ENCODE data around the gene PHLPP1. TPM values are rescaled to one million over a fixed set of nuclear protein-coding genes. Genes with fewer than 3 reads are reported as not detected.

The PHLPP1 gene
- total and polyA plus RNA-seq, 9 of the 15 experiments (the other 6 are each of a cell fraction or from before 2014, with no cell fraction given) = 0.56 to 9.0 (median 4.5) TPM

DNA sequence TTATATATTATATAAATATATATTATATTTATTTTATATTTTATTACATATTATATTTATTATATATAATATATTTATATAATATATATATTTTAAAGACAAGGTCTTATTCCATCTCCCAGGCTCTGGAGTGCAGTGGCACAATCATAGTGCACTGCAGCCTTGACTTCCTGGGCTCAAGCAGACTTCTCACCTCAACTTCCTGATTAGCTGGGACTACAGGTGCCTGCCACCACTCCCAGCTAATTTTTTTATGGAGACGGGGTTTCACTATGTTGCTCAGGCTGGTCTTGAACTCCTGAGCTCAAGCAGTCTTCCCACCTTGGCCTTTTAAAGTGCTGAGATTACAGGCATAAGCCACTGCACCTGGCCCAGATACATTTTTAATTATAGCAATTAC lies 110.0 kb downstream of the PHLPP1 start:
- no TSS peak for BruUV-seq (replicated peaks)
- Histone ChIP-seq H3K9ac (ENCODE audit: insufficient read depth in 1 of 2, low read depth in 2 of 2, low read length in 2 of 2) (no peak overlapping the region), H3K4me2 (ENCODE audit: insufficient read depth, low read length) (no peak overlapping the region), H3K4me1 (replicated peaks in 1 of 2; ENCODE audit: control insufficient read depth in 2 of 2, insufficient read depth in 2 of 2, low read length in 2 of 2) (peaks cover 0 to 7% of the 10 kb centered on the region in 2 experiments; a peak in 3 of 5 replicates), H3K79me2 (ENCODE audit: control insufficient read depth, insufficient read depth, low read length) (no peaks in the 10 kb centered on the region; the same call in 2 of the 3 replicates), H3K27me3 (ENCODE audit: control insufficient read depth in 2 of 2, insufficient read depth in 2 of 2, low read length in 2 of 2) (no peaks in the 10 kb centered on the region), H3K36me3 (ENCODE audit: control insufficient read depth, insufficient read depth, low read length) (peaks cover 1% of the 10 kb centered on the region; the same call in 1 of the 3 replicates), H4K20me1 (replicated peaks; ENCODE audit: control insufficient read depth, insufficient read depth, low read length) (no peaks in the 10 kb centered on the region), H3K9me1 (ENCODE audit: control insufficient read depth, insufficient read depth, low read length) (no peaks in the 10 kb centered on the region), H3K9me3 (replicated peaks; ENCODE audit: control insufficient read depth, insufficient read depth, low read depth, low read length) (no peaks in the 10 kb centered on the region), H2AFZ (ENCODE audit: low read depth, low read length) (no peak overlapping the region), H3K4me3 (no peak overlapping the region), H3K27ac (ENCODE audit: extremely low read depth, low read depth, low read length) (no peak overlapping the region)
- no peak for ATAC-seq
- 89% methylated on average over 1 of the region's 1 CpG for WGBS (ENCODE audit: insufficient coverage, low coverage, missing lambda C conversion rate)
- no peak for FAIRE-seq
- ChIA-PET CTCF (ENCODE audit: low intra/inter-chr PET ratio) (no interaction called here), POLR2A (interaction anchor here (0.7 to 1.1 kb wide), 2 partner anchors 11 to 25 kb away, joined by 3 read pairs; no protein-coding TSS in a partner anchor)
- TF ChIP-seq ZNF740 (CRISPR knock-in tag; IDR thresholded peaks at IDR 0.05) = no peak
- TF ChIP-seq ZNF740 (tag; IDR thresholded peaks at IDR 0.05) = no peak
- no peak for TF ChIP-seq ZNF316 (IDR thresholded peaks at IDR 0.05)
- no peak for TF ChIP-seq ZNF274 (IDR thresholded peaks at IDR 0.05; ENCODE audit: borderline replicate concordance, low read depth, low read length)
- no peak for TF ChIP-seq LEF1 (IDR thresholded peaks at IDR 0.05)
- no peak for TF ChIP-seq ZNF696 (CRISPR knock-in tag; conservative IDR thresholded peaks at IDR 0.05)
- no peak for TF ChIP-seq DDX20 (tag; IDR thresholded peaks at IDR 0.05; ENCODE audit: low read depth)
- TF ChIP-seq ZBTB33 (CRISPR knock-in tag; IDR thresholded peaks at IDR 0.05) = no peak
- TF ChIP-seq CREM (IDR thresholded peaks at IDR 0.05; ENCODE audit: low read depth) = no peak
- TF ChIP-seq, protein P1, sequence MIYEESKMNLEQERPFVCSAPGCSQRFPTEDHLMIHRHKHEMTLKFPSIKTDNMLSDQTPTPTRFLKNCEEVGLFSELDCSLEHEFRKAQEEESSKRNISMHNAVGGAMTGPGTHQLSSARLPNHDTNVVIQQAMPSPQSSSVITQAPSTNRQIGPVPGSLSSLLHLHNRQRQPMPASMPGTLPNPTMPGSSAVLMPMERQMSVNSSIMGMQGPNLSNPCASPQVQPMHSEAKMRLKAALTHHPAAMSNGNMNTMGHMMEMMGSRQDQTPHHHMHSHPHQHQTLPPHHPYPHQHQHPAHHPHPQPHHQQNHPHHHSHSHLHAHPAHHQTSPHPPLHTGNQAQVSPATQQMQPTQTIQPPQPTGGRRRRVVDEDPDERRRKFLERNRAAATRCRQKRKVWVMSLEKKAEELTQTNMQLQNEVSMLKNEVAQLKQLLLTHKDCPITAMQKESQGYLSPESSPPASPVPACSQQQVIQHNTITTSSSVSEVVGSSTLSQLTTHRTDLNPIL (CRISPR knock-in tag; IDR thresholded peaks at IDR 0.05) = no peak
- TF ChIP-seq NCOR1 (IDR thresholded peaks at IDR 0.05) = no peak
- no peak for TF ChIP-seq RREB1 (CRISPR knock-in tag; IDR thresholded peaks at IDR 0.05)
- TF ChIP-seq HCFC1 (IDR thresholded peaks at IDR 0.05; ENCODE audit: low read depth, low read length) = no peak
- DNase-seq (ENCODE audit: extremely low read depth in 1 of 4, low spot score in 3 of 4) = no peak
- in situ Hi-C loops (cut with MboI) (no loop called here), intact Hi-C loops (cut with micrococcal nuclease) (no loop called here)
